ENCODE measurements around the gene NENF.

The NENF gene

GRCh38 chr1:212432272-212432660 lies 454 bp upstream of the NENF start:
- DNase-seq: peak; percentile 4

GRCh38 chr1:212433577-212434462 lies 1.1 kb downstream of the NENF start:
- DNase-seq: no peak

DNA sequence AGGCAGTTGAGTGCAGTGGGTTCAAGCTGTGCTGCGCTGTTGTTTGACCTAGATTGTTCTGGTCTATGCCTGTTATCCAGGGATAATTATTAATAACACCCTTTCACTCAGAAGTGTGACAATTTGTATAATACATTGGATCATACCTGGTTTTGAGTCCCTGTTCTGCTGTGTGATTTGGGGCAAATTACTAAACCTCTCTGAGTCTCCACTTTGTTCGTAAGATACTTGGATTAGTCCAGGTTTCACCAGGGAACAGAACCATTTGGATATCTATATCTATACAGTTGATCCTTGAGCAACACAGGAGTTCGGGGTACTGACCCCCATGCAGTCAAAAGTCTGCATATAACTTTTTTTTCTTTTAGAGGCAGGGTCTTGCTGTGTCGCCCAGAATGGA lies 2.3 kb downstream of the NENF start:
- no peak for DNase-seq

- no peak for DNase-seq
Measured at GRCh38 chr1:212437179-212437798, 4.6 kb downstream of the NENF start.

DNA sequence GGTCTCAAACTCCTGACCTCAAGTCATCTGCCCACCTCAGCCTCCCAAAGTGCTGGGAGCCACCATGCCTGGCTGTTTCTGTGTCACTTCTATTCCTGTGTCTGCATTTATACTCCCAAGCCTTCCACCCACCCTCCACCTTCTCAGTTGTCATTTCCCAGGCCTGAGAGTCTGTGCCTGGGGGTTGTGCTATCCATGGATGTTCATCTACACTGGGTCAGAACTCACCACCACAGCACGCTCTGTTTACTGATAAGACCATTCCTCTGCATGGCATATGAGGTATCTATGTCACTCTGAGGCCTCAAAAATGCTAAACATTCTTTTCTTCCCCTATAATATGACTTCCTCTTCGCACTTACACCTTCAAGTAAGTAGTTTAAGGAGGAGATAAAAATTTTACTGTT lies 6.1 kb downstream of the NENF start:
- no peak for DNase-seq

DNA sequence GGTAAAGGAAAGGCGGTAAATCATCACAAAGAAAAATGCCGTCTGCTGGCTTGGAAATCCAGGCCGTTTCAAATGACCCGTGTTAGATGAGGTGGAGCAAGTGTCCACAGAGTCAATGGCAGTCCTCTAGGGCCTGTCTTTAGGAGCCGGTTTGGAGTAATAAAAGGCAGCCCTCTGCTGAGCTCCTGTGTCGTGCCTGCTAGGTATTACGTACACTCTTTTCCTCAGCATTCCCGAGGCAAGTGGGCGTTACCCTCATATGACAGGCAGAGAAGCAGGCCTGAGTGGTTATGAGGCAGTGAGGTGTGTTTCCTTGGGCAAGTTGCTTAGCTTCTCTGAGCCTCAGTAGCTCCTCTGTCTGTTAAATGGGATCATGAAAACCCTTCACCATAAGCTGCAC lies 7.7 kb downstream of the NENF start:
- no peak for DNase-seq

- no peak for DNase-seq
Measured at GRCh38 chr1:212442408-212442807, 9.7 kb downstream of the NENF start.

GRCh38 chr1:212446333-212446732 lies 13.6 kb downstream of the NENF start:
- no peak for DNase-seq

DNA sequence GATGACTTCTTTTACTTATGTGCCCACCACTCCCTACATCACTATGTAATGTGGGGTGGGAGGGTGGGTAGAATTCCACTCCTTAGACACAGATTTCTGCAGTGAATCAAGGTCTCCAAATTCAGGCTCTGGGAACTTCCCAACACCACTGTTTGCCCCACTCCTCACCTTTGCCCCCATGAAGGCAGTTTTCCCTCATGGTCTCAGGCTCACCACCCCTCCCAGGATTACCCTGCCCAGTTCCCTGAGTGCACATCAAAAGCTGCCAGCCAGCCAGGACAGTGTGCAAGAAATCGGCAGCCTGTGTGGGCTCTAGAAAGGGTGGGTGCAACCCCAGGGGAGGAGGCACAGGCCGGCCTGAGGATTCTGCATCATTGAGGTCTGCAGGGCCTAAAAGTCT lies 14.8 kb downstream of the NENF start:
- DNase-seq: no peak

GRCh38 chr1:212450331-212450881 lies 17.7 kb downstream of the NENF start:
- DNase-seq: peak; percentile 25

GRCh38 chr1:212451416-212452322 lies 18.9 kb downstream of the NENF start:
- no peak for DNase-seq

DNA sequence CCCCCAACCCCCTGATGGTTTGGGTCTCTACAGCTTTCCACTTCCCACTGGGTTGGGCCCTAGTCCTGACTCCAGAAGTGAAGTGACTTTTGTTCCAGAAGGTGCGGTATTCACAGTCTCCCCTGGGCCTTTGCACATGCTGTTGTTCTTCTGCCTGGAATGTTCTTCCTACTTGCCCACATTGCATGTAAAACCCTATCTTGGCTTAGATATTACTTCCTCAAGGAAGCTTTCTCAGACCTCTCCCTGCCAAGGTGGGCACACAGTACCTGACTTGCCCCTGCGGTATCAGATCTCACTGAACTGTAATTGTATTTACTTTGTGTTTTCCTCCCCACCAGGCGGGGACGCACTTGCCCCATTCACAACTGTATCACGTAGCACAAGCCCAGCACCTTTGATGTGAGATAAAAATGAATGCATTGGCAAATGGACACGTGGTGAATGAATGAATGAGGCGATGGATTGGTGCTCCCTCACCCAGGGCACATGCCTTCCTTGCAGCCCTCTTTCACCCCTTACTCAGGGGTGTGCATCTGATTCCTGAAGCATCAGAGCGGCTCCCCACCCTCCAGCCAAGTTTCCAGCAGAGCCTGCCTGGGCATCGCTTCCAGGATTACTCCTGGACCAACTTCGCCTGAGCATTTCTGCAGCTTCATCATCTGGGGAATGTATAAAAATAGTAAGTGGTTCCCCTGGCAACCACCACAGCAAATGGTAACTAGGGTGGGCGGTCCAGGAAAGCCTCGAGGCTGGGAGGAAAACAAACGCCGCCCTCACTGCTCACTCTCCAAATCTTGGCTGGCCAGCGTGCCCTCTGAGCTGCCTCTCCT lies 19.8 kb downstream of the NENF start:
- DNase-seq: no peak

DNA sequence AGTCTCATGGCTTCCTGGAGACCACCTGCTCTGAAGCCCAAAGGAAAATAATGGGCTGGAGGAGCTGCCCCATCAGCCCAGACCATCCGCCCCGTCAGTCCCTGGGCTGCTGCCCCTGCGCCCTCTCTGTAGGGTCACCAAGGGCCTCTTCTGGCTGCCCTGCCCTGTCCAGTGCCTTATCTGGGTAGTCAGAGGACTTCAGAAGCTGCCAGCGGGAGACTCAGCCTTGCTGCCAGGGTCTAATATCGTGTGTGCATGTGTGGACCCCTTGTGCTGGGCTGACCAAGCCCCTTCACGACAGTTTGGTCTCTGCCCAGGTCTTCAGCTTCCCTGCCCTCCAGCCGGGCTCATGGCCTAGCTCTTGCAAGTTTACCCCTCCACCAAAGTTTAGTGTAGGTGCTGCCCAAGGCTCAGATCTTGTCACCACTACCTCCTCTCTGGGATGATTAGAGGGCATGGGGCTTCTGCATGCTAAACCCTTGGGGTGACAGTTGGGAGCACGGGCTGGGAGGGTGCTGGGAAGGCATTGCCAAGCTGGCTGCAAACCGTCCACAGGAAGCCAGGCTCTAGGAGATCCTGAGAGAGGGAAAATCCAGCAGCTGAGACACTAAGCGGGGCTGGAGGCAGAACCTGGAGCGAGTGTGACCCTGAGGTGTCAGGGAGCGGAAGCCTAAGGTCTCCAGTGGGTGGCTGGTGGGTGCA lies 20.6 kb downstream of the NENF start:
- no peak for DNase-seq

- no peak for DNase-seq
Measured at GRCh38 chr1:212454741-212455140, 22.0 kb downstream of the NENF start.

DNA sequence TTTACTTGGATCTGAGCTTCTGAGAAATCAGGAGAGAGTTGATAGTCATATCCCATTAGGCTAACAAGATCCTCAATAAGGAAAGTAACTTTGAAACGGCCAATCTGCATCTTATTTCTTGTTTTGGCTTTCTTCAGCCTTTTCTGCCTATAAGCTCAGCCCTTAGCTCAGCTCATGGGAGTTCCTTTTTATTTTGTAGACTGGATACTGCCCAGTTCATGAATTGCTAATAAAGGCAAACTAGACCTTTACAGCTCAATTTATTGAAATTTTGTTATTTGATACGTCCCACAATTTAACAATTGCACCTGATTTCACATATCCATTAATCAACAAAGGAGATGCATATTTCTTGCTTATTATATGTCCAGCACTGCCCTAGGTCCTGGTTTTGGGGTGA lies 22.7 kb downstream of the NENF start:
- DNase-seq: no peak

- DNase-seq: peak; percentile 69
Measured at GRCh38 chr1:212455803-212456528, 23.2 kb downstream of the NENF start.

DNA sequence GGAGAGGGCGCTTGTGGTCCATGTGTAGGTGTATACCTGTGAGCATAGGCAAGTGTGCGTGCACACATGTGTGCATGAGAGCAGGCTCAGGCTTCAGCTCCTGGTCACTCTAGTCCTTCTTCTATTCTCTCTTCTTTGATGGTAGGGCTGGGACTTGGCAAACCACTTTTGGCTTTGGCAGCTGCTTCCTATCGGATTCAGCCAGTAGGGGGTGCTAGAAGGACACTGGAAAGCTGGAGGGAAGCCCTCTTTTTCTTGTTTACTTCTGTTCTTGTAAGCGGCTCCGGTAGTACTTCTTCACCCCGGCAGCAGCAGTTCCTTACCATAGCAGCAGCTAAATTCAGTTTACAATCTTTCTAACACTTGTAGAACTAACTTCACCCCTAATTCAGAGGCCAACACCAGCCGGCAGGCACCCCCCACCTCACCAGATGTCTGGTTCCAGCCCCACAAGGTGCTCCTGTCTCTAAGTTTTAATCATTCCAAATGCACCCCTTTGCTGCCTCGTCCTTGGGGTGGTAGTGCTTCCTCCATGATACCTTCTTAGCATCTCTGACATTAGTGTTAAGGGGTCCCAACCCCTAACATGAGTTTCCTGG lies 25.1 kb downstream of the NENF start:
- DNase-seq: peak; percentile 35

- no peak for DNase-seq
Measured at GRCh38 chr1:212458817-212459216, 26.1 kb downstream of the NENF start.

DNA sequence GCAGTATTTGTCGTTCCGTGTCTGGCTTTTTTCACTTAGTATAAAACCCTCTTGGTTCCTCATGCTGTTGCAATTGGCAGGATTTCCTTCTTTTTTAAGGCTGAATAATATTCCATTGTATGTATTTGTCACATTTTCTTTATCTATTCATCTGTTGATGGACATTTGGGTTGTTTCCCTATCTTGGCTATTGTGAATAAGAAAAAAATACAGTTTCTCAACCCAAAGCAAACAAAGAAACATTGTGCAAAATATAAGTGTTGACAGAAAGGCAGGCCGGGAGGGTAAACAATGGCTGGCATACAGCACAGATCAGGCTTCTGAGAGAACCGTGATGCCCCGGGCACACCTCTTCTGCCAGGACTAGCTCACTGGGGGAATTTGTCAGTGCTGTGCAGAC lies 26.9 kb downstream of the NENF start:
- no peak for DNase-seq

DNA sequence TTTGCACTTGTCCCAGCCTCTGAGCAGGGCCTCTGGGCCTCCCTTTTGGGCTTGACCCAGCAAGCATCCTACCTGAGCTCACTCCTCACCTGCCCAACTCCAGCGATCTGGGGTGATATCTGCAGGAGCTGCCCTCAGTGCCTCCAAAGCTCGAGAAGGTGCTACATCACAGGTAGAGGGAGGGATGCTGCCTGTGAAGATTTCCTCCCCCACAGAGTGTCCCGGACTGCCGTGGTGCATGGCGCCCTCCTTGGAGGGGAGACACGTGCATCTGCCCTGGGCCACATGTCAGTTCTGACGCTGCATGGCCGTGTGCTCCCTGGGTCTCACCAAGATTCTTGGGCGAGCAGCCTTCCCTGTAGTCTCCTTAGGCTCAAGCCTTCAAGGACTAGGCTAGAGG lies 27.7 kb downstream of the NENF start:
- DNase-seq: no peak
